Placental epithelial cell (primary cell): Measurements from ENCODE around the gene KRTAP26-1. TPM values are rescaled to one million over a fixed set of nuclear protein-coding genes. Genes with fewer than 3 reads are reported as not detected.

Source experiments
- small RNA-seq: library from RNA; depleted of rRNA; stranded (forward); fragments of <200 nt; gene quantifications from one replicate; pipeline ENCODE3, GENCODE V24; 2012
- total RNA-seq: library from RNA; depleted of rRNA; stranded (reverse); fragments of >200 nt; gene quantifications from 2 replicates; pipeline ENCODE4 v1.2.3, GENCODE V29; 2012

KRTAP26-1 gene, protein sequence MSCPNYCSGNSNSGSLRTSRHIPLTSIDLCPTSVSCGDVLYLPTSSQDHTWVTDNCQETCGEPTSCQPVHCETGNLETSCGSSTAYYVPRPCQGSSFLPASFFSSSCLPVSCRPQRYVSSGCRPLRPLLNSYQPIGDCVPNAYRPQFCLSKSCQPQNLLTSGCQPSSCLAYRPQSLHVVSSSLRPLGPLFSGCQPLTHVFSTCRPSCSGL
- not detected in 2 replicates for total RNA-seq

GRCh38 chr21:30320215-30320614, at the start of gene KRTAP26-1:
Gene KRTAP26-1, minus strand, starts transcription at chr21:30320315. Its CDS starts 280 bp downstream, at chr21:30320035.

GRCh38 chr21:30348506-30348905, 28.4 kb upstream of the KRTAP26-1 start, which contains the start of gene KRTAP23-1:
Gene KRTAP23-1, minus strand, starts transcription at chr21:30348606. Its CDS starts 0 bp downstream, at chr21:30348606.

DNA sequence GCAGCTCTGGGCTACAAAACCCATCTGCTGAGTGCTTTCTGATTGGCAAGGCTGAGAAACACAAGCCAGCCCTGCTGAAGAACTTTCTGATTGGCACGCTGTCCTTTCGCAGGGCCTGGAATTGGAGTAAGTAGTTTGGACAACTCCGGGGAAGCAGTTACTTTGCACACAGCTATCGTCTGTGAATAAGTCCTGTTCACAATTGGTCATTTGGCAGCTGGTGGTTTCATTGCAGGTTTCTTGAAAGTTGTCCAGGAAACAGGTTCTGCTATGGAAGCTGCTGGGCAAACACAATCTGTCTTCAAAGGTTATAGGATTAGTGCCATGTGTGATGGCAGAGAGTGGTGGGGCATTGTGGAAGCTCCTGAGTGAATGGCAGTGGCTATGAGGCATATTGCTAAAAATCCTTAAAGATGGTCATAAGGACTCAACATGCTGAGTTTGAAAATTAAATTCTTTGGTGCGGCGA, 17.2 kb upstream of the KRTAP26-1 start, which contains the start of gene KRTAP27-1:
KRTAP27-1 (minus strand) TSS at position 419 of the 469 bp plus-strand sequence; CDS start at position 393, 26 bp downstream.

DNA sequence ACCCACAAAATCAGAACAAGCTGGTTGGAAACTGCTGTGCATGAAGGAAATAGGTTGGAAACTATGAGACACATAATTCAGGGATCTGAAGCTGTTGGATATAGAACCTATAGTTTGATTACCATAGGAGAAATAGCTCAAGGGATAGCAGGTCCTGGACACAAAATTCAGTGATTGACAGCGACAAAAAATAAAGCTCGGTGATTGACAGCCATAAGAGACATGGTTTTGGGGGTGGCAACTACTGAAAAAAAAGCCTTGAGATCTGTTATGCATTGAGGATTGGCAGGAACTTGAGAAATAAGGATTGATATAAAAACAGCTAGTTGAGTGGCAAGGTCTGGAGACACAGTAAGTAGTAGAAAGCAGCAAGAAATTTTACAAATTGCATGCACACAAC, 30.9 kb downstream of the KRTAP26-1 start, which contains the start of gene KRTAP25-1:
KRTAP25-1 (minus strand) TSS at position 300 of the 400 bp plus-strand sequence; CDS start at position 276, 24 bp downstream.

DNA sequence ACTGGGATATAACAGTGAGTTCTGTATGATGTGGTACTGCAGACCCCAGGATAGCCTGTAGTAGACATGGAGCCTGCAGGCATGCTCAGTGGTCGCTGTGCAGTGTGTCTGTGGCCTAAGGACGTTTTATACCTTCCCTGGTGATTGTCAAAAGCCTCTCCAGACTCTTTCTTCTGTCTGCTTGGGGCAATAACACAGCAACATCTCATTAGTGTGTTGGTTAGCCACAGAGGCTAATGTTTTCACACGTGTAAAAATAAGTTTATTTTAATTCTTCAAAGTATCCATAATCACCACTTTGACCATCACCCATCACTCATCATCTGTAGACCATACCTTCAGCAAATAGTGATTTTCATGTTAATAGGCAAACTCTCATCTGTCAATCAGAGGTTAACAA, 37.3 kb downstream of the KRTAP26-1 start, which contains the start of gene KRTAP24-1:
KRTAP24-1 (minus strand) TSS at position 101 of the 400 bp plus-strand sequence; CDS start at position 83, 18 bp downstream.

Small RNA genes within 50 kb of the gene (small RNA-seq; reads per million reads assigned to genes)
- gene KRTAP23-1, result not detected

Other genes starting within 250 kb of the KRTAP26-1 start
- not detected in 2 replicates for gene CLDN17, start 153.5 kb downstream of the KRTAP26-1 start, total RNA-seq
- not detected in 2 replicates for gene CLDN8, start 104.2 kb downstream of the KRTAP26-1 start, total RNA-seq
- gene KRTAP24-1, start 37.4 kb downstream of the KRTAP26-1 start, total RNA-seq, result not detected in 2 replicates
- gene KRTAP25-1, start 30.8 kb downstream of the KRTAP26-1 start, total RNA-seq, result not detected in 2 replicates
- not detected in 2 replicates for gene KRTAP27-1, start 17.4 kb upstream of the KRTAP26-1 start, total RNA-seq
- gene KRTAP23-1, start 28.3 kb upstream of the KRTAP26-1 start, total RNA-seq, result not detected in 2 replicates
- gene KRTAP13-2, start 52.0 kb upstream of the KRTAP26-1 start, total RNA-seq, result not detected in 2 replicates
- not detected in 2 replicates for gene KRTAP13-1, start 75.7 kb upstream of the KRTAP26-1 start, total RNA-seq
- gene KRTAP13-3, start 105.6 kb upstream of the KRTAP26-1 start, total RNA-seq, result not detected in 2 replicates
- not detected in 2 replicates for gene KRTAP13-4, start 109.9 kb upstream of the KRTAP26-1 start, total RNA-seq
- not detected in 2 replicates for gene KRTAP15-1, start 120.0 kb upstream of the KRTAP26-1 start, total RNA-seq
- gene KRTAP19-1, start 160.1 kb upstream of the KRTAP26-1 start, total RNA-seq, result not detected in 2 replicates
- gene KRTAP19-2, start 167.1 kb upstream of the KRTAP26-1 start, total RNA-seq, result not detected in 2 replicates
- gene KRTAP19-3, start 171.7 kb upstream of the KRTAP26-1 start, total RNA-seq, result not detected in 2 replicates
- not detected in 2 replicates for gene KRTAP19-4, start 176.8 kb upstream of the KRTAP26-1 start, total RNA-seq
- not detected in 2 replicates for gene KRTAP19-5, start 181.8 kb upstream of the KRTAP26-1 start, total RNA-seq
- gene KRTAP19-6, start 221.5 kb upstream of the KRTAP26-1 start, total RNA-seq, result not detected in 2 replicates
- gene KRTAP19-7, start 241.0 kb upstream of the KRTAP26-1 start, total RNA-seq, result not detected in 2 replicates